Fibroblast of mammary gland (primary cell): Measurements from ENCODE around the gene ARHGEF19.

Source experiments
- DNase-seq: peaks from one replicate; pipeline ENCODE4 v3.0.0-alpha.2; 2010; ENCODE audit warnings: low read depth
- H3K4me3 ChIP-seq: 2 replicates; pipeline ENCODE4 v1.5.1; 2011; ENCODE audit warnings: low read depth, mild to moderate bottlenecking, low read length, moderate library complexity; ENCODE audit not compliant: control insufficient read depth
- CTCF ChIP-seq: conservative IDR thresholded peaks from 2 replicates; pipeline ENCODE4 v1.5.1; 2011; ENCODE audit warnings: low read depth, low read length, inconsistent platforms; ENCODE audit not compliant: control insufficient read depth, insufficient read depth

Gene ARHGEF19

GRCh38 chr1:16236511-16237342, 24.3 kb upstream of the ARHGEF19 start, which contains the start of gene CPLANE2:
Gene CPLANE2 (minus strand): TSS chr1:16237183. CDS start chr1:16236742, 441 bp downstream.
- DNase-seq, result peak; percentile 82
- TF ChIP-seq CTCF, result no peak
- peak within 1 kb of the TSS; percentile 65 for H3K4me3 ChIP-seq

- DNase-seq, result no peak
- TF ChIP-seq CTCF, result no peak
- peak overlapping the region; percentile 65 for H3K4me3 ChIP-seq
Measured at GRCh38 chr1:16235944-16236510, 23.6 kb upstream of the ARHGEF19 start.

GRCh38 chr1:16235347-16235746, 22.9 kb upstream of the ARHGEF19 start:
- TF ChIP-seq CTCF, result no peak
- DNase-seq, result no peak
- no peak overlapping the region for H3K4me3 ChIP-seq

- DNase-seq, result no peak
- no peak overlapping the region for H3K4me3 ChIP-seq
- TF ChIP-seq CTCF, result no peak
Measured at GRCh38 chr1:16233431-16233830, 21.0 kb upstream of the ARHGEF19 start.

GRCh38 chr1:16232316-16232710, 19.9 kb upstream of the ARHGEF19 start:
- no peak for DNase-seq
- TF ChIP-seq CTCF, result no peak

GRCh38 chr1:16231331-16232315, 19.2 kb upstream of the ARHGEF19 start:
- TF ChIP-seq CTCF, result no peak
- H3K4me3 ChIP-seq, result no peak overlapping the region
- DNase-seq, result no peak

More at GRCh38 chr1:16232316-16232710, 19.9 kb upstream of the ARHGEF19 start:
- H3K4me3 ChIP-seq, result no peak overlapping the region
